KBM-7 (cell line): ENCODE measurements around the gene CDH4.
"Not testable (repeated sequence)": the region's sequence is repeated elsewhere in the genome, so short reads cannot be mapped to it uniquely, and the experiment has no call there.

Source experiments
- DNase-seq: peaks from one replicate; pipeline ENCODE4 v3.0.0-alpha.2; 2015
- in situ Hi-C: fragments of 300-500 bp; cut with MboI; formaldehyde crosslinking; loops from 2 replicates; pipeline ENCODE4 v1.14.3; 2020; ENCODE audit warnings: low sequenced_read_pairs, low pct_unique_long_range_greater_than_20kb, mixed read lengths

The CDH4 gene

GRCh38 chr20:61440548-61441055, 188.5 kb downstream of the CDH4 start:
- DNase-seq, result no peak
- in situ Hi-C loops, result no loop called here

GRCh38 chr20:61441537-61441936, 189.5 kb downstream of the CDH4 start:
- no peak for DNase-seq
- in situ Hi-C loops, result no loop called here

GRCh38 chr20:61442075-61442670, 190.1 kb downstream of the CDH4 start:
- no peak for DNase-seq
- in situ Hi-C loops, result no loop called here

GRCh38 chr20:61442718-61443117, 190.7 kb downstream of the CDH4 start:
- no peak for DNase-seq
- in situ Hi-C loops, result no loop called here

- in situ Hi-C loops, result no loop called here
Observed at GRCh38 chr20:61443443-61444126, 191.5 kb downstream of the CDH4 start.

GRCh38 chr20:61444637-61445036, 192.6 kb downstream of the CDH4 start:
- in situ Hi-C loops, result no loop called here

More at GRCh38 chr20:61443443-61444126, 191.5 kb downstream of the CDH4 start:
- no peak for DNase-seq

GRCh38 chr20:61445138-61445537, 193.1 kb downstream of the CDH4 start:
- DNase-seq, result no peak
- in situ Hi-C loops, result no loop called here

More at GRCh38 chr20:61444637-61445036, 192.6 kb downstream of the CDH4 start:
- DNase-seq, result no peak

- DNase-seq, result no peak
- in situ Hi-C loops, result no loop called here
Observed at GRCh38 chr20:61445741-61446140, 193.7 kb downstream of the CDH4 start.

GRCh38 chr20:61447952-61448351, 195.9 kb downstream of the CDH4 start:
- no peak for DNase-seq
- in situ Hi-C loops, result no loop called here

- in situ Hi-C loops, result no loop called here
- no peak for DNase-seq
Observed at GRCh38 chr20:61448386-61448785, 196.3 kb downstream of the CDH4 start.

GRCh38 chr20:61449057-61449609, 197.1 kb downstream of the CDH4 start:
- no peak for DNase-seq
- in situ Hi-C loops, result no loop called here

- DNase-seq, result no peak
- in situ Hi-C loops, result no loop called here
Observed at GRCh38 chr20:61449916-61450315, 197.9 kb downstream of the CDH4 start.

- in situ Hi-C loops, result no loop called here
- no peak for DNase-seq
Observed at GRCh38 chr20:61450549-61450948, 198.5 kb downstream of the CDH4 start.

GRCh38 chr20:61451009-61451408, 198.9 kb downstream of the CDH4 start:
- DNase-seq, result no peak

GRCh38 chr20:61451953-61452352, 199.9 kb downstream of the CDH4 start:
- in situ Hi-C loops, result no loop called here
- DNase-seq, result no peak

More at GRCh38 chr20:61451009-61451408, 198.9 kb downstream of the CDH4 start:
- in situ Hi-C loops, result no loop called here

GRCh38 chr20:61453219-61453618, 201.2 kb downstream of the CDH4 start:
- in situ Hi-C loops, result no loop called here
- no peak for DNase-seq

- in situ Hi-C loops, DNase-seq: not testable (repeated sequence)
Observed at GRCh38 chr20:61453623-61454022, 201.6 kb downstream of the CDH4 start.

GRCh38 chr20:61454053-61454452, 202.0 kb downstream of the CDH4 start:
- in situ Hi-C loops, result no loop called here
- DNase-seq, result no peak

- in situ Hi-C loops, result no loop called here
- DNase-seq, result no peak
Observed at GRCh38 chr20:61455508-61456215, 203.6 kb downstream of the CDH4 start.

GRCh38 chr20:61457725-61458124, 205.7 kb downstream of the CDH4 start:
- DNase-seq, result no peak
- in situ Hi-C loops, result no loop called here
